SHP77 (cell line): Measurements from ENCODE around the gene MMEL1.
"Not testable (repeated sequence)": the region's sequence is repeated elsewhere in the genome, so short reads cannot be mapped to it uniquely, and the experiment has no call there.

Experiments used
- DNase-seq, 2 experiments: peaks; one replicate each; lab custom pipeline; 2025; lab: John Stamatoyannopoulos, UW

Gene MMEL1

GRCh38 chr1:2590233-2591141 lies 42.3 kb downstream of the MMEL1 start:
- no peak for DNase-seq

GRCh38 chr1:2589431-2590232 lies 43.2 kb downstream of the MMEL1 start:
- no peak for DNase-seq

GRCh38 chr1:2588661-2589430 lies 44.0 kb downstream of the MMEL1 start:
- DNase-seq = no peak

GRCh38 chr1:2587860-2588571 lies 44.8 kb downstream of the MMEL1 start:
- no peak for DNase-seq

- no peak for DNase-seq
Measured at GRCh38 chr1:2587071-2587859, 45.6 kb downstream of the MMEL1 start.

GRCh38 chr1:2586154-2587070 lies 46.4 kb downstream of the MMEL1 start, which contains the start of gene PRXL2B:
Gene PRXL2B (plus strand): TSS chr1:2586777. CDS start chr1:2586886, 109 bp downstream.
- peak; percentile 94 for DNase-seq

- DNase-seq = peak in 1 of 2 experiments; percentile 54
Measured at GRCh38 chr1:2585318-2586092, 47.3 kb downstream of the MMEL1 start.

- no peak for DNase-seq
Measured at GRCh38 chr1:2584686-2585317, 48.0 kb downstream of the MMEL1 start.

- DNase-seq = peak; percentile 56 to 77
Measured at GRCh38 chr1:2583871-2584351, 48.9 kb downstream of the MMEL1 start.

GRCh38 chr1:2583331-2583791 lies 49.5 kb downstream of the MMEL1 start:
- no peak for DNase-seq

- DNase-seq = no peak
Measured at GRCh38 chr1:2582391-2582790, 50.4 kb downstream of the MMEL1 start.

- no peak for DNase-seq
Measured at GRCh38 chr1:2580691-2581090, 52.1 kb downstream of the MMEL1 start.

- no peak for DNase-seq
Measured at GRCh38 chr1:2578758-2579118, 54.1 kb downstream of the MMEL1 start.

GRCh38 chr1:2577565-2578075 lies 55.2 kb downstream of the MMEL1 start:
- DNase-seq = not testable (repeated sequence)

GRCh38 chr1:2575801-2576663 lies 56.8 kb downstream of the MMEL1 start:
- DNase-seq = no peak

- DNase-seq = no peak
Measured at GRCh38 chr1:2574350-2574749, 58.5 kb downstream of the MMEL1 start.
